Hepatocyte (in vitro differentiated cells): ENCODE data around the gene RHOXF1.
"Not testable (repeated sequence)": the region's sequence is repeated elsewhere in the genome, so short reads cannot be mapped to it uniquely, and the experiment has no call there.

Experiments used
- EZH2phosphoT487 ChIP-seq: fragments of 200-600 bp; sonication (generic); IDR thresholded peaks from one replicate; pipeline ENCODE4 v1.6.1; 2018; ENCODE audit warnings: antibody characterized with exemption, mild to moderate bottlenecking, low read depth, moderate library complexity; ENCODE audit not compliant: unreplicated experiment, severe bottlenecking
- TF ChIP-seq, protein P1 (sequence below): fragments of 200-600 bp; sonication (generic); IDR thresholded peaks from 2 replicates; pipeline ENCODE4 v1.5.1; 2016; ENCODE audit warnings: antibody characterized with exemption, mild to moderate bottlenecking; ENCODE audit not compliant: poor library complexity

DNA sequence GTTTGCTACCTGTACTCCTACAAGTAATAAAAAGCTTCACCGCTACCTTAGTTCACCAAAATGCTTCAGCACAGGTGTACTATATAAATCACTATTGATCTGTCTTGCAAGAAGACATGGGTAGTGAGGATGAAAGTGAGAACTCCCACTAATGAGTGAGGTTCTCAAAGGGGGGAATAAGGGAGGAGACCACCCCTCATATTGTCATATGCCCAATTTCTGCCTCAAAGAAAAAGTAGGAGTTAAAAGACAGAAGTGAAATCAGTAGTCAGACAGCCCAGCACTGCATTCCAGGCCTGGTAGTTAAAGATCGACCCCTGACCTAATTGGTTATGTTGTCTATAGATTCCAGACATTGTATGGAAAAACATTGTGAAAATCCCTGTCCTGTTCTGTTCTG is 14.7 kb downstream of the RHOXF1 start:
- TF ChIP-seq, protein P1, sequence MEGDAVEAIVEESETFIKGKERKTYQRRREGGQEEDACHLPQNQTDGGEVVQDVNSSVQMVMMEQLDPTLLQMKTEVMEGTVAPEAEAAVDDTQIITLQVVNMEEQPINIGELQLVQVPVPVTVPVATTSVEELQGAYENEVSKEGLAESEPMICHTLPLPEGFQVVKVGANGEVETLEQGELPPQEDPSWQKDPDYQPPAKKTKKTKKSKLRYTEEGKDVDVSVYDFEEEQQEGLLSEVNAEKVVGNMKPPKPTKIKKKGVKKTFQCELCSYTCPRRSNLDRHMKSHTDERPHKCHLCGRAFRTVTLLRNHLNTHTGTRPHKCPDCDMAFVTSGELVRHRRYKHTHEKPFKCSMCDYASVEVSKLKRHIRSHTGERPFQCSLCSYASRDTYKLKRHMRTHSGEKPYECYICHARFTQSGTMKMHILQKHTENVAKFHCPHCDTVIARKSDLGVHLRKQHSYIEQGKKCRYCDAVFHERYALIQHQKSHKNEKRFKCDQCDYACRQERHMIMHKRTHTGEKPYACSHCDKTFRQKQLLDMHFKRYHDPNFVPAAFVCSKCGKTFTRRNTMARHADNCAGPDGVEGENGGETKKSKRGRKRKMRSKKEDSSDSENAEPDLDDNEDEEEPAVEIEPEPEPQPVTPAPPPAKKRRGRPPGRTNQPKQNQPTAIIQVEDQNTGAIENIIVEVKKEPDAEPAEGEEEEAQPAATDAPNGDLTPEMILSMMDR, result not testable (repeated sequence)
- TF ChIP-seq EZH2phosphoT487, result not testable (repeated sequence)
